ENCODE results near the gene PAFAH1B2. TPM values are rescaled to one million over a fixed set of nuclear protein-coding genes. Genes with fewer than 3 reads are reported as not detected.
"Not testable (repeated sequence)": the region's sequence is repeated elsewhere in the genome, so short reads cannot be mapped to it uniquely, and the experiment has no call there.

Gene PAFAH1B2
- total RNA-seq, 1 experiment from 2014 or later = 91.3 TPM

DNA sequence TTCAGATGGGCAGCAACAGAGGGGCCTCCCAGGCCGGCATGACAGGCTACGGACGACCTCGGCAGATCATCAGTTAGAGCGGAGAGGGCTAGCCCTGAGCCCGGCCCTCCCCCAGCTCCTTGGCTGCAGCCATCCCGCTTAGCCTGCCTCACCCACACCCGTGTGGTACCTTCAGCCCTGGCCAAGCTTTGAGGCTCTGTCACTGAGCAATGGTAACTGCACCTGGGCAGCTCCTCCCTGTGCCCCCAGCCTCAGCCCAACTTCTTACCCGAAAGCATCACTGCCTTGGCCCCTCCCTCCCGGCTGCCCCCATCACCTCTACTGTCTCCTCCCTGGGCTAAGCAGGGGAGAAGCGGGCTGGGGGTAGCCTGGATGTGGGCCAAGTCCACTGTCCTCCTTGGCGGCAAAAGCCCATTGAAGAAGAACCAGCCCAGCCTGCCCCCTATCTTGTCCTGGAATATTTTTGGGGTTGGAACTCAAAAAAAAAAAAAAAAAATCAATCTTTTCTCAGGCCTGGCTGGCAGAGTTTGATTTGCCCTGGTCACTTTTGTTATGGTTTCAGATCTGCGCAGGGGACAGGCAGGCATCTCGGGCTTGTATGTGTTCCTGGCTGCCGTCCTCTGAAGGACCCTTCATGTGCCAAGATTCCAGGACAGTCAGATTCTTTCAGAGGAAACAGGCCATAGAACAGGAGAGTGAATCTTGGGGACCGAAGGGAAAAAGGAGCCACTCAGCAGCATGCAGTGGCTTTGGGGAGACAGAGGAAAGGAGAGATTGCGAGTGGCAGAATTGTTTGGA, 60.4 kb downstream of the PAFAH1B2 start:
- BruUV-seq (replicated peaks) = no TSS peak
- TF ChIP-seq, protein P1, sequence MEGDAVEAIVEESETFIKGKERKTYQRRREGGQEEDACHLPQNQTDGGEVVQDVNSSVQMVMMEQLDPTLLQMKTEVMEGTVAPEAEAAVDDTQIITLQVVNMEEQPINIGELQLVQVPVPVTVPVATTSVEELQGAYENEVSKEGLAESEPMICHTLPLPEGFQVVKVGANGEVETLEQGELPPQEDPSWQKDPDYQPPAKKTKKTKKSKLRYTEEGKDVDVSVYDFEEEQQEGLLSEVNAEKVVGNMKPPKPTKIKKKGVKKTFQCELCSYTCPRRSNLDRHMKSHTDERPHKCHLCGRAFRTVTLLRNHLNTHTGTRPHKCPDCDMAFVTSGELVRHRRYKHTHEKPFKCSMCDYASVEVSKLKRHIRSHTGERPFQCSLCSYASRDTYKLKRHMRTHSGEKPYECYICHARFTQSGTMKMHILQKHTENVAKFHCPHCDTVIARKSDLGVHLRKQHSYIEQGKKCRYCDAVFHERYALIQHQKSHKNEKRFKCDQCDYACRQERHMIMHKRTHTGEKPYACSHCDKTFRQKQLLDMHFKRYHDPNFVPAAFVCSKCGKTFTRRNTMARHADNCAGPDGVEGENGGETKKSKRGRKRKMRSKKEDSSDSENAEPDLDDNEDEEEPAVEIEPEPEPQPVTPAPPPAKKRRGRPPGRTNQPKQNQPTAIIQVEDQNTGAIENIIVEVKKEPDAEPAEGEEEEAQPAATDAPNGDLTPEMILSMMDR (conservative IDR thresholded peaks at IDR 0.05) = no peak
- TF ChIP-seq EZH2 (IDR thresholded peaks at IDR 0.05; ENCODE audit: low read depth) = no peak
- no peak overlapping the region for H2AFZ ChIP-seq
- no peak overlapping the region for H3K4me3 ChIP-seq
- H3K4me2 ChIP-seq = no peak overlapping the region
- no peaks in the 10 kb centered on the region for H3K27me3 ChIP-seq (ENCODE audit: insufficient read depth, low read depth)
- ChIA-PET CTCF (no interaction called here), POLR2A (ENCODE audit: unreplicated experiment) (no interaction called here)
- no peaks in the 10 kb centered on the region for H3K4me1 ChIP-seq (replicated peaks; ENCODE audit: insufficient read depth)
- H3F3A ChIP-seq (ENCODE audit: insufficient read depth, low read depth) = no peaks in the 10 kb centered on the region
- no peaks in the 10 kb centered on the region for H3K79me2 ChIP-seq (ENCODE audit: low read depth)
- no peaks in the 10 kb centered on the region for H3K36me3 ChIP-seq (ENCODE audit: low read depth)
- no peaks in the 10 kb centered on the region for H3K9me3 ChIP-seq (ENCODE audit: insufficient read depth, low read depth)
- intact Hi-C loops (cut with micrococcal nuclease; ENCODE audit: unreplicated experiment) = no loop called here
- no peaks in the 10 kb centered on the region for H4K20me1 ChIP-seq (ENCODE audit: insufficient read depth)
- H3K27ac ChIP-seq = no peak overlapping the region
- H3K9me2 ChIP-seq (ENCODE audit: insufficient read depth) = no peaks in the 10 kb centered on the region
- no peak for DNase-seq

DNA sequence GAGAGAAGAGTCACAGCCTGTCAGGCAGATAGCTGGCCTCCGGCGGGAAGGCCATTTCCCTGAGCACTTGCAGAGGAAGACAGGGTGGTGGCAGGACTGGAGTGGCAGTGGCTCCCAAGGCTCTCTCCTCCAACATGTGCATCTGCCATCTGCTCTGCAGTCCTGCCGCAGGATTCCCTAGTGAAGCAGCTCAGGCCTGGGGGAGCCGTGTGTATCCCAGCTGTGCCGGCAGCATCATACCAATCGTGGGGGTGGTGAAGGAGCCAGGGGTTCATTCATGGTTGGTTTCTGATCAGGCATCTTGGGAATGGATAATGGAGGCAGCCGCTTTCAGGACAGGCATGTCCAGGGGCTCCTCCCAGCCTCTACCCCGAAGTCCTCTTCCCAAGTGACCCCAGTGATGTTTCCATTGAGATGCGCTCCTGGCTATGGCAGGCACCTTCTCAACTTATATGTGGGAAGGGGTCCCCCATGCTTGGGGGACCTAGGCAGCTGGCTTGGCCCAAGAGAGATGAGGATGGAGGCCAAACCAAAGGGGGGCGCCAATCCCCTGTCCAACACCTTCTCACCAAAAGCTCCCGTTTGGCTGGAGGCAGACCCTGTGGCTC, 61.2 kb downstream of the PAFAH1B2 start:
- Histone ChIP-seq H3K27ac (no peak overlapping the region), H3F3A (ENCODE audit: insufficient read depth, low read depth) (peaks cover 4% of the 10 kb centered on the region; the same call in 1 of the 2 replicates), H3K4me1 (replicated peaks; ENCODE audit: insufficient read depth) (no peaks in the 10 kb centered on the region), H3K9me3 (ENCODE audit: insufficient read depth, low read depth) (no peaks in the 10 kb centered on the region), H3K27me3 (ENCODE audit: insufficient read depth, low read depth) (no peaks in the 10 kb centered on the region), H2AFZ (no peak overlapping the region), H3K9me2 (ENCODE audit: insufficient read depth) (no peaks in the 10 kb centered on the region), H3K4me2 (no peak overlapping the region), H3K4me3 (no peak overlapping the region), H4K20me1 (ENCODE audit: insufficient read depth) (no peaks in the 10 kb centered on the region), H3K79me2 (ENCODE audit: low read depth) (no peaks in the 10 kb centered on the region), H3K36me3 (ENCODE audit: low read depth) (no peaks in the 10 kb centered on the region)
- no TSS peak for BruUV-seq (replicated peaks)
- CTCF ChIA-PET = no interaction called here
- POLR2A ChIA-PET (ENCODE audit: unreplicated experiment) = no interaction called here
- TF ChIP-seq, protein P1 (conservative IDR thresholded peaks at IDR 0.05) = no peak
- no peak for TF ChIP-seq EZH2 (IDR thresholded peaks at IDR 0.05; ENCODE audit: low read depth)
- no peak for DNase-seq
- intact Hi-C loops (cut with micrococcal nuclease; ENCODE audit: unreplicated experiment) = no loop called here

DNA sequence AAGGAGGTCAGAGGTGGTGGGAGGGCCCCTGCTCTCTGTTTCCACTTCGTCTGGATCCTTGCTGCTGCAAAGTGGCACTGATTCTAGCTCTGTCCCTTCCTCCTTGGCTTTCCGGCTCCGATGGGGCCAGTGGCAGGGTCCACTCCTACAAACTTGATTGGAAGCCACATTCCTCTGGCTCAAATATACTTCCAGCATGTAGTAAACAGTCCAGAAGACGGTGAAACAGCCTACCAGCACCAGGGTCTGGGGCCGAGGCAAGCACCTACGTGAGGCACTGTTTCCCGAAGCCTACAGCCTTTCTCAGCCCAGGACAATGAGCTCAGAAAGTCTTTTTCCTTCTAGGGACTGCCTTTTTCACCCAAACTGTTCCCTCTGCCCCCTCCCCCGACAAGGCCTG, 62.0 kb downstream of the PAFAH1B2 start:
- H3K4me2 ChIP-seq; H3K9me2 ChIP-seq (ENCODE audit: insufficient read depth); H3F3A ChIP-seq (ENCODE audit: insufficient read depth, low read depth); intact Hi-C loops (cut with micrococcal nuclease; ENCODE audit: unreplicated experiment); H4K20me1 ChIP-seq (ENCODE audit: insufficient read depth); H3K4me1 ChIP-seq (replicated peaks; ENCODE audit: insufficient read depth); H3K4me3 ChIP-seq; H2AFZ ChIP-seq; POLR2A ChIA-PET (ENCODE audit: unreplicated experiment); H3K27ac ChIP-seq; H3K79me2 ChIP-seq (ENCODE audit: low read depth); H3K36me3 ChIP-seq (ENCODE audit: low read depth); H3K27me3 ChIP-seq (ENCODE audit: insufficient read depth, low read depth); H3K9me3 ChIP-seq (ENCODE audit: insufficient read depth, low read depth); CTCF ChIA-PET; DNase-seq: not testable (repeated sequence)
- BruUV-seq (replicated peaks) = TSS peak; percentile 79

DNA sequence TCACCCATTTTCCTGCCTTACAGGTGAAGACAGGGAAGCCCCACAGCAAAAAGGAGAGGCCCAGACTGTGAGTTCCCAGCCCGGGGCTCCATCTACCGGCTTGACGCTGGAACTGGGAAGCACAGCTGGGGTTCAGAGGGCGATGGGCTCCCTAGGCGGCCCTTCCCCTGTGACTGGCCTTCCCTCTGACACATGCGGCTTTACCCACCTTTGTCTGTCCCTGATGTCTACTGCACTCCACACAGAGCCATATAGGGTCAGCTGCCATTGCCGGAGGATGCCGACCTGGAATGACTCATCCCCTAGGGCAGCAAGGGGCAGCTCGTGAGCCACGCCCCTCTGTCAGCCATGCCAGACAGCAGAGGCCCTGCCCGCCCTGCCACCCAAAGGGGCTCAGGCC, 62.8 kb downstream of the PAFAH1B2 start:
- H3K27ac ChIP-seq; intact Hi-C loops (cut with micrococcal nuclease; ENCODE audit: unreplicated experiment); POLR2A ChIA-PET (ENCODE audit: unreplicated experiment): not testable (repeated sequence)

DNA sequence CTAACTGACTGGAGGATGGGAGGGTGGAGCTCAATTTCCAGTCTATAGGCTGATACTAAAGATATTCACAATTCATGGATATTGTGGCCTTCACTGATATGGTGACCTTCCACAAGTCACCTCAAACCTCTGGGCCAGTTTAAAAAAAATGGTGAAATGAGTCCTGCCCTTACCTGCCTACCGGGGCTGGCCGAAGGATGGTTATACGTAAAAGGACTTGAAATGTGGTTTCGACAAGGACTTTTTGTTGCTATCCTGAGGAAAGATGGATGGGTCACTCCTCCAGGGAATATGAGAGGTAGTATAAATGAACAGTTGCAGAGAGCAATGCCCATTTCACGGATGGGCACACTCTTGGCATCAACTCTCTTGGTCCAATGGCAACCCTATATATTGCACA, 63.4 kb downstream of the PAFAH1B2 start:
- POLR2A ChIA-PET (ENCODE audit: unreplicated experiment); intact Hi-C loops (cut with micrococcal nuclease; ENCODE audit: unreplicated experiment): not testable (repeated sequence)

More for the DNA sequence above, 62.8 kb downstream of the PAFAH1B2 start:
- H2AFZ ChIP-seq; H3K27me3 ChIP-seq (ENCODE audit: insufficient read depth, low read depth); CTCF ChIA-PET; H3K79me2 ChIP-seq (ENCODE audit: low read depth); H3K9me3 ChIP-seq (ENCODE audit: insufficient read depth, low read depth); H3K9me2 ChIP-seq (ENCODE audit: insufficient read depth); H3K4me1 ChIP-seq (replicated peaks; ENCODE audit: insufficient read depth); H4K20me1 ChIP-seq (ENCODE audit: insufficient read depth); H3K4me2 ChIP-seq; H3K4me3 ChIP-seq; BruUV-seq (replicated peaks); H3F3A ChIP-seq (ENCODE audit: insufficient read depth, low read depth); H3K36me3 ChIP-seq (ENCODE audit: low read depth): not testable (repeated sequence)
- DNase-seq = peak in 1 of 2 experiments; percentile 52

DNA sequence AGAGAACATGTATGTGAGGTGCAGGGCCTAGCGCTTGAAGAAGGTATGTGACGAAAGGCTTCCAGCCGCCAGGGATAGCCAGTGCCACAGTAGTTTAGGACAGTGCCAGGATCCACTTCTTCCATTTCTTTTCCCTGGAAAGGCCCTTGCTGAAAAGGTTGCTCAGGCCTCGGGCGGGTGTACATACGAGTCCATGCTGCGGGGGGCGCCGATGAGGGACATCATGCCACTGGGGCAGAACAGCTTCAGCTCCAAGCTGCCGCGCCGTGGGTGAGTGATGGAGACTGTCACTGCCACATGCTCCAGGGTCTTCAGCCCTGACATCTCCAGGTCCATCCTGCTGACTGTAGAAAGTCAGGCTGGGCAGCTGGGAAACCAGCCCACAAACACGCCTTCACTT, 64.6 kb downstream of the PAFAH1B2 start:
- H3K36me3 ChIP-seq (ENCODE audit: low read depth); DNase-seq; H3K9me2 ChIP-seq (ENCODE audit: insufficient read depth); CTCF ChIA-PET; H2AFZ ChIP-seq; H3F3A ChIP-seq (ENCODE audit: insufficient read depth, low read depth); POLR2A ChIA-PET (ENCODE audit: unreplicated experiment); H3K4me2 ChIP-seq; H3K4me3 ChIP-seq; H3K27me3 ChIP-seq (ENCODE audit: insufficient read depth, low read depth); H4K20me1 ChIP-seq (ENCODE audit: insufficient read depth); H3K79me2 ChIP-seq (ENCODE audit: low read depth); intact Hi-C loops (cut with micrococcal nuclease; ENCODE audit: unreplicated experiment); H3K9me3 ChIP-seq (ENCODE audit: insufficient read depth, low read depth); BruUV-seq (replicated peaks); H3K27ac ChIP-seq; H3K4me1 ChIP-seq (replicated peaks; ENCODE audit: insufficient read depth): not testable (repeated sequence)

More for the DNA sequence above, 63.4 kb downstream of the PAFAH1B2 start:
- H3K9me3 ChIP-seq (ENCODE audit: insufficient read depth, low read depth); BruUV-seq (replicated peaks); H3K27me3 ChIP-seq (ENCODE audit: insufficient read depth, low read depth); H3K79me2 ChIP-seq (ENCODE audit: low read depth); H2AFZ ChIP-seq; H3K4me1 ChIP-seq (replicated peaks; ENCODE audit: insufficient read depth); H3K4me2 ChIP-seq; CTCF ChIA-PET; H3F3A ChIP-seq (ENCODE audit: insufficient read depth, low read depth); H3K36me3 ChIP-seq (ENCODE audit: low read depth); H3K4me3 ChIP-seq; DNase-seq; H3K27ac ChIP-seq; H3K9me2 ChIP-seq (ENCODE audit: insufficient read depth); H4K20me1 ChIP-seq (ENCODE audit: insufficient read depth): not testable (repeated sequence)
